ENCODE measurements around the gene KIF3A. TPM values are rescaled to one million over a fixed set of nuclear protein-coding genes. Genes with fewer than 3 reads are reported as not detected.

Gene KIF3A
- total and polyA plus RNA-seq, 2 experiments from 2014 or later = 11.2 to 19.7 TPM

DNA sequence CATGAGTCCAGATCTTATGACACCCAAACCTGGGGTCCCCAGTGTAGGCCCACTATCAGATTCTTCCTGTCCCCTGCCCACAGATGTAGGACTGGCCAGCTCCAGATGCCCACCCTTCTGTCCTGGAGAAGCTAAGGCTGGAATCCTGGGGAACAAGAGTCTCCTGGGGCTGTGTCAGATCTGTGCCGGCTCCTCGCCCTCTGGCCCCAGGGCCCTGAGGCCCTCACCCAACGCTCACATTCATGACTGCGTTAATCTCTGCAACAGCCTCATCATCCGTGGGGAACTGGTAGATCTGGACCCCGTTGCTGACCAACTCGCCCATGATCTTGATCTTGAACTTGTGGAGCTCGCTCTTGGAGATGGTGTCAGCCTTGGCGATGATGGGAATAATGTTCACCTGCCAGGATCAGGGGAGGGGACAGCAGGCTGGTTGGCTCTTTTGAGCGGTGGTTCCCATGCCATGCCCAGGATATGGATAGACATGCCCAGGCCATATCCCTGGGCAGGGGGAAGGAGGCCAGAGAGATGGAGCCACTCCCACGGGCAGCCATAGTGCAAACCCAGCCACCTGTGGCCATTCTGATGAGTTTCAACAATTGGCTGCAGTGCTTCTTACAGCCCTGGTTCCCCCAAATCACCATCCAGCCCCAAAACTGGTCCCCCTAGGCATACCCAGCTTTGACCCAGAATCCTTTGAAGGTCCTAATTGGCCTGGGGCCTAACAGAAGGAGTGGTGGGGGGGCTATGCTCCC is 25.1 kb upstream of the KIF3A start:
- no peaks in the 10 kb centered on the region for H3K36me3 ChIP-seq (ENCODE audit: insufficient read depth)
- Mint-ChIP-seq H3K36me3 (ENCODE audit: low read depth) (peaks cover 15% of the 10 kb centered on the region; the same call in 1 of the 3 replicates), H3K4me3 (no peak overlapping the region), H3K27me3 (ENCODE audit: insufficient read depth, low read depth, poor library complexity) (peaks cover 4% of the 10 kb centered on the region), H3K9me3 (no peaks in the 10 kb centered on the region), H3K27ac (no peak overlapping the region; the same call in 1 of the 2 replicates), H3K4me1 (no peaks in the 10 kb centered on the region; the same call in 2 of the 3 replicates)
- no peak overlapping the region for H3K4me3 ChIP-seq
- H3K9me2 ChIP-seq (ENCODE audit: insufficient read depth) = no peaks in the 10 kb centered on the region
- ATAC-seq (no peak), DNase-seq (ENCODE audit: low spot score) (no peak)
- H3K27me3 ChIP-seq (ENCODE audit: insufficient read depth) = no peaks in the 10 kb centered on the region
- H3K4me1 ChIP-seq (ENCODE audit: insufficient read depth) = no peaks in the 10 kb centered on the region
- TF ChIP-seq STAT1 (IDR thresholded peaks at IDR 0.05; ENCODE audit: unreplicated experiment) (no peak), JUNB (IDR thresholded peaks at IDR 0.05; ENCODE audit: unreplicated experiment) (no peak), POLR2AphosphoS5 (IDR thresholded peaks at IDR 0.05; ENCODE audit: low read depth) (no peak)
- no peaks in the 10 kb centered on the region for H3K79me2 ChIP-seq (replicated peaks; ENCODE audit: insufficient read depth)
- H3F3A ChIP-seq (replicated peaks; ENCODE audit: low read depth) = no peaks in the 10 kb centered on the region
- no peaks in the 10 kb centered on the region for H4K20me1 ChIP-seq (replicated peaks; ENCODE audit: insufficient read depth)
- no peak overlapping the region for H3K27ac ChIP-seq (ENCODE audit: low read depth)
- H2AFZ ChIP-seq = no peak overlapping the region
- no peak overlapping the region for H3K4me2 ChIP-seq

DNA sequence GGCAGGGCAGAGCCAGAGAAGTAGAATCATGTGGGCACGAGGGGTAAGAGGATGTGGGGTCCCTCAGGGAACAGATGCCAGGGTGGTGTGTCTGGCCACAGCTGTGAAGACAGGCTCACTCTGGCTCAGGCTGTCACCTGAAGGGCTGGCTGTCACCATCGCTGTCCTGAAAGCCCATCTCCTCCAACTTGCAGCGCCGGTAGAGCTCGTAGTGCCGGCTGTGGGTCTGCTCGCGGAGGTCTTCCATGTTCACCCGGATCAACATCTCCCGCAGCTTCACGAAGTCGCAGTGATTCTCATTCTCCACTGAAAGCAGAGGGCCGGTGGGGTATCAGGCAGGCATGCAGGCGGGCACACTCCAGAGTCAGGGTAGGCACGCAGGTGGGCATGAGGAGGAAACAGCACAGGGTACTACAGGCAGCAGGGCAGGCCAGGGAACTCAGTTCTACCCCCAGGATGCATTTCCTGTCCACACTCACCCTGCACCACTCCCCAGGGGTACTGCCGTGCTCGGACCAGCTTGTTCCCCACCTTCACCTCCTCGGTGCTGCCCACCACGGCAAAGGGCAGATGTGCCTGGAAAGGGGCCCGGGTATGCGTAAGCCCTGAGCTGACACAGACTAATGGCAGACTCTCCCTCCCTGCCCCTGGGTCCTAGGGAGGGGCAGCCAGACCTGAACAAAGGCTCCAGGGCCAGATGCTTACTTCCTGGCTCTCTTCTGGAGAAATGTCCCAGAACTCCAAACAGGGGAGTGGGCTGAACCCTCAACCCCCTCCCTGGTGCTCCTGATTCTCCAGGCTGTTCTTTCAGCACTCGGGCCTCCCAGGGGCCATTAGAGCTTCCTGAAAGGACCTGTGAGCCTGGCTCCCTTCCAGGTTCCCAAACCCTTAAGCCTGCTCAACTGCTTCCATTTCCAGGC is 24.2 kb upstream of the KIF3A start:
- H3K4me3 ChIP-seq = no peak overlapping the region
- H3K36me3 ChIP-seq (ENCODE audit: insufficient read depth) = no peaks in the 10 kb centered on the region
- H3K4me1 ChIP-seq (ENCODE audit: insufficient read depth) = no peaks in the 10 kb centered on the region
- ATAC-seq (no peak), DNase-seq (ENCODE audit: low spot score) (no peak)
- H3K9me2 ChIP-seq (ENCODE audit: insufficient read depth) = no peaks in the 10 kb centered on the region
- H3F3A ChIP-seq (replicated peaks; ENCODE audit: low read depth) = no peaks in the 10 kb centered on the region
- Mint-ChIP-seq H3K4me3 (no peak overlapping the region), H3K36me3 (ENCODE audit: low read depth) (peaks cover 15% of the 10 kb centered on the region; the same call in 1 of the 3 replicates), H3K9me3 (no peaks in the 10 kb centered on the region), H3K4me1 (no peaks in the 10 kb centered on the region; the same call in 2 of the 3 replicates), H3K27ac (no peak overlapping the region), H3K27me3 (ENCODE audit: insufficient read depth, low read depth, poor library complexity) (peaks cover 4% of the 10 kb centered on the region)
- H3K27ac ChIP-seq (ENCODE audit: low read depth) = no peak overlapping the region
- H3K79me2 ChIP-seq (replicated peaks; ENCODE audit: insufficient read depth) = no peaks in the 10 kb centered on the region
- H2AFZ ChIP-seq = no peak overlapping the region
- no peak overlapping the region for H3K4me2 ChIP-seq
- no peaks in the 10 kb centered on the region for H3K27me3 ChIP-seq (ENCODE audit: insufficient read depth)
- no peaks in the 10 kb centered on the region for H4K20me1 ChIP-seq (replicated peaks; ENCODE audit: insufficient read depth)
- no peak for TF ChIP-seq EZH2phosphoT487 (IDR thresholded peaks at IDR 0.05; ENCODE audit: unreplicated experiment)
- no peak for TF ChIP-seq EZH2 (IDR thresholded peaks at IDR 0.05; ENCODE audit: low read depth, unreplicated experiment)
- TF ChIP-seq, protein P1, sequence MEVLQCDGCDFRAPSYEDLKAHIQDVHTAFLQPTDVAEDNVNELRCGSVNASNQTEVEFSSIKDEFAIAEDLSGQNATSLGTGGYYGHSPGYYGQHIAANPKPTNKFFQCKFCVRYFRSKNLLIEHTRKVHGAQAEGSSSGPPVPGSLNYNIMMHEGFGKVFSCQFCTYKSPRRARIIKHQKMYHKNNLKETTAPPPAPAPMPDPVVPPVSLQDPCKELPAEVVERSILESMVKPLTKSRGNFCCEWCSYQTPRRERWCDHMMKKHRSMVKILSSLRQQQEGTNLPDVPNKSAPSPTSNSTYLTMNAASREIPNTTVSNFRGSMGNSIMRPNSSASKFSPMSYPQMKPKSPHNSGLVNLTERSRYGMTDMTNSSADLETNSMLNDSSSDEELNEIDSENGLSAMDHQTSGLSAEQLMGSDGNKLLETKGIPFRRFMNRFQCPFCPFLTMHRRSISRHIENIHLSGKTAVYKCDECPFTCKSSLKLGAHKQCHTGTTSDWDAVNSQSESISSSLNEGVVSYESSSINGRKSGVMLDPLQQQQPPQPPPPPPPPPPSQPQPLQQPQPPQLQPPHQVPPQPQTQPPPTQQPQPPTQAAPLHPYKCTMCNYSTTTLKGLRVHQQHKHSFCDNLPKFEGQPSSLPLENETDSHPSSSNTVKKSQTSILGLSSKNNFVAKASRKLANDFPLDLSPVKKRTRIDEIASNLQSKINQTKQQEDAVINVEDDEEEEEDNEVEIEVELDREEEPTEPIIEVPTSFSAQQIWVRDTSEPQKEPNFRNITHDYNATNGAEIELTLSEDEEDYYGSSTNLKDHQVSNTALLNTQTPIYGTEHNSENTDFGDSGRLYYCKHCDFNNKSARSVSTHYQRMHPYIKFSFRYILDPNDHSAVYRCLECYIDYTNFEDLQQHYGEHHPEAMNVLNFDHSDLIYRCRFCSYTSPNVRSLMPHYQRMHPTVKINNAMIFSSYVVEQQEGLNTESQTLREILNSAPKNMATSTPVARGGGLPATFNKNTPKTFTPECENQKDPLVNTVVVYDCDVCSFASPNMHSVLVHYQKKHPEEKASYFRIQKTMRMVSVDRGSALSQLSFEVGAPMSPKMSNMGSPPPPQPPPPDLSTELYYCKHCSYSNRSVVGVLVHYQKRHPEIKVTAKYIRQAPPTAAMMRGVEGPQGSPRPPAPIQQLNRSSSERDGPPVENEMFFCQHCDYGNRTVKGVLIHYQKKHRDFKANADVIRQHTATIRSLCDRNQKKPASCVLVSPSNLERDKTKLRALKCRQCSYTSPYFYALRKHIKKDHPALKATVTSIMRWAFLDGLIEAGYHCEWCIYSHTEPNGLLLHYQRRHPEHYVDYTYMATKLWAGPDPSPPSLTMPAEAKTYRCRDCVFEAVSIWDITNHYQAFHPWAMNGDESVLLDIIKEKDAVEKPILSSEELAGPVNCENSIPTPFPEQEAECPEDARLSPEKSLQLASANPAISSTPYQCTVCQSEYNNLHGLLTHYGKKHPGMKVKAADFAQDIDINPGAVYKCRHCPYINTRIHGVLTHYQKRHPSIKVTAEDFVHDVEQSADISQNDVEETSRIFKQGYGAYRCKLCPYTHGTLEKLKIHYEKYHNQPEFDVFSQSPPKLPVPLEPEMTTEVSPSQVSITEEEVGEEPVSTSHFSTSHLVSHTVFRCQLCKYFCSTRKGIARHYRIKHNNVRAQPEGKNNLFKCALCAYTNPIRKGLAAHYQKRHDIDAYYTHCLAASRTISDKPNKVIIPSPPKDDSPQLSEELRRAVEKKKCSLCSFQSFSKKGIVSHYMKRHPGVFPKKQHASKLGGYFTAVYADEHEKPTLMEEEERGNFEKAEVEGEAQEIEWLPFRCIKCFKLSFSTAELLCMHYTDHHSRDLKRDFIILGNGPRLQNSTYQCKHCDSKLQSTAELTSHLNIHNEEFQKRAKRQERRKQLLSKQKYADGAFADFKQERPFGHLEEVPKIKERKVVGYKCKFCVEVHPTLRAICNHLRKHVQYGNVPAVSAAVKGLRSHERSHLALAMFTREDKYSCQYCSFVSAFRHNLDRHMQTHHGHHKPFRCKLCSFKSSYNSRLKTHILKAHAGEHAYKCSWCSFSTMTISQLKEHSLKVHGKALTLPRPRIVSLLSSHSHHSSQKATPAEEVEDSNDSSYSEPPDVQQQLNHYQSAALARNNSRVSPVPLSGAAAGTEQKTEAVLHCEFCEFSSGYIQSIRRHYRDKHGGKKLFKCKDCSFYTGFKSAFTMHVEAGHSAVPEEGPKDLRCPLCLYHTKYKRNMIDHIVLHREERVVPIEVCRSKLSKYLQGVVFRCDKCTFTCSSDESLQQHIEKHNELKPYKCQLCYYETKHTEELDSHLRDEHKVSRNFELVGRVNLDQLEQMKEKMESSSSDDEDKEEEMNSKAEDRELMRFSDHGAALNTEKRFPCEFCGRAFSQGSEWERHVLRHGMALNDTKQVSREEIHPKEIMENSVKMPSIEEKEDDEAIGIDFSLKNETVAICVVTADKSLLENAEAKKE (CRISPR knock-in tag; IDR thresholded peaks at IDR 0.05) = no peak
- TF ChIP-seq, protein P2, sequence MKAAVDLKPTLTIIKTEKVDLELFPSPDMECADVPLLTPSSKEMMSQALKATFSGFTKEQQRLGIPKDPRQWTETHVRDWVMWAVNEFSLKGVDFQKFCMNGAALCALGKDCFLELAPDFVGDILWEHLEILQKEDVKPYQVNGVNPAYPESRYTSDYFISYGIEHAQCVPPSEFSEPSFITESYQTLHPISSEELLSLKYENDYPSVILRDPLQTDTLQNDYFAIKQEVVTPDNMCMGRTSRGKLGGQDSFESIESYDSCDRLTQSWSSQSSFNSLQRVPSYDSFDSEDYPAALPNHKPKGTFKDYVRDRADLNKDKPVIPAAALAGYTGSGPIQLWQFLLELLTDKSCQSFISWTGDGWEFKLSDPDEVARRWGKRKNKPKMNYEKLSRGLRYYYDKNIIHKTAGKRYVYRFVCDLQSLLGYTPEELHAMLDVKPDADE (IDR thresholded peaks at IDR 0.05) = no peak
- no peak for TF ChIP-seq STAT1 (IDR thresholded peaks at IDR 0.05; ENCODE audit: unreplicated experiment)
- no peak for TF ChIP-seq CREB1 (CRISPR knock-in tag; IDR thresholded peaks at IDR 0.05; ENCODE audit: low read depth)
